SU-DHL-6 (cell line): ENCODE data around the gene HTT.

Experiments used
- H2AFZ ChIP-seq: fragments of 200-600 bp; sonication (generic); 2 replicates; pipeline ENCODE4 v1.6.1; 2014; ENCODE audit warnings: low read depth, mild to moderate bottlenecking, moderate library complexity, mixed read lengths, antibody characterized with exemption, low read length; ENCODE audit not compliant: severe bottlenecking
- H3F3A ChIP-seq: fragments of 200-600 bp; shearing (Covaris generic); 2 replicates; pipeline ENCODE4 v1.6.0; 2016; ENCODE audit warnings: antibody characterized with exemption, mild to moderate bottlenecking; ENCODE audit not compliant: insufficient read depth
- H3K27ac ChIP-seq: fragments of 200-600 bp; sonication (generic); 2 replicates; pipeline ENCODE4 v1.5.1; 2016; ENCODE audit warnings: low read depth, mild to moderate bottlenecking, low read length, moderate library complexity, mixed read lengths
- H3K27me3 ChIP-seq: fragments of 200-600 bp; sonication (generic), shearing (Covaris generic); 2 replicates; pipeline ENCODE4 v1.6.0; 2014; ENCODE audit warnings: mild to moderate bottlenecking, low read length
- H3K36me3 ChIP-seq: fragments of 200-600 bp; sonication (generic); 2 replicates; pipeline ENCODE4 v1.6.1; 2014; ENCODE audit warnings: mild to moderate bottlenecking, low read length, mixed read lengths
- H3K4me2 ChIP-seq: fragments of 300-600, 200-600 bp; shearing (Covaris generic), sonication (generic); 2 replicates; pipeline ENCODE4 v1.6.0; 2014; ENCODE audit warnings: low read length, low read depth, mild to moderate bottlenecking; ENCODE audit not compliant: poor library complexity, severe bottlenecking
- H3K4me3 ChIP-seq: fragments of 200-600 bp; sonication (generic); 2 replicates; pipeline ENCODE4 v1.5.1; 2014; ENCODE audit warnings: antibody characterized with exemption, low read length, mild to moderate bottlenecking, mixed read lengths; ENCODE audit not compliant: insufficient read depth, poor library complexity, severe bottlenecking
- H3K79me2 ChIP-seq: fragments of 200-600 bp; sonication (generic); 2 replicates; pipeline ENCODE4 v1.6.1; 2014; ENCODE audit warnings: mild to moderate bottlenecking, low read length, moderate library complexity; ENCODE audit not compliant: insufficient read depth
- H3K9ac ChIP-seq: fragments of 200-600 bp; sonication (generic); 2 replicates; pipeline ENCODE4 v1.7.0; 2014; ENCODE audit warnings: mild to moderate bottlenecking, low read length
- H3K9me2 ChIP-seq: fragments of 200-600 bp; sonication (generic); replicated peaks from 2 replicates; pipeline ENCODE4 v1.6.1; 2014; ENCODE audit warnings: low read length; ENCODE audit not compliant: insufficient read depth
- H3K9me3 ChIP-seq: fragments of 200-600 bp; sonication (generic); 2 replicates; pipeline ENCODE4 v1.6.1; 2014; ENCODE audit warnings: low read length, mixed read lengths; ENCODE audit not compliant: insufficient read depth
- H4K20me1 ChIP-seq: fragments of 200-600 bp; sonication (generic); 2 replicates; pipeline ENCODE4 v1.6.1; 2014; ENCODE audit warnings: low read depth, mild to moderate bottlenecking, antibody characterized with exemption, low read length, moderate library complexity, mixed read lengths
- CTCF ChIP-seq: fragments of 200-600 bp; sonication (generic); IDR thresholded peaks from one replicate; pipeline ENCODE4 v1.5.1; 2017; ENCODE audit warnings: antibody characterized with exemption, mild to moderate bottlenecking, low read length, moderate library complexity; ENCODE audit not compliant: insufficient read depth, poor library complexity, severe bottlenecking
- EZH2phosphoT487 ChIP-seq: fragments of 200-600 bp; sonication (generic), shearing (Covaris generic); conservative IDR thresholded peaks from 2 replicates; pipeline ENCODE4 v1.6.1; 2018; ENCODE audit warnings: mild to moderate bottlenecking, antibody characterized with exemption, low read length, moderate library complexity, mixed read lengths

Gene HTT

DNA sequence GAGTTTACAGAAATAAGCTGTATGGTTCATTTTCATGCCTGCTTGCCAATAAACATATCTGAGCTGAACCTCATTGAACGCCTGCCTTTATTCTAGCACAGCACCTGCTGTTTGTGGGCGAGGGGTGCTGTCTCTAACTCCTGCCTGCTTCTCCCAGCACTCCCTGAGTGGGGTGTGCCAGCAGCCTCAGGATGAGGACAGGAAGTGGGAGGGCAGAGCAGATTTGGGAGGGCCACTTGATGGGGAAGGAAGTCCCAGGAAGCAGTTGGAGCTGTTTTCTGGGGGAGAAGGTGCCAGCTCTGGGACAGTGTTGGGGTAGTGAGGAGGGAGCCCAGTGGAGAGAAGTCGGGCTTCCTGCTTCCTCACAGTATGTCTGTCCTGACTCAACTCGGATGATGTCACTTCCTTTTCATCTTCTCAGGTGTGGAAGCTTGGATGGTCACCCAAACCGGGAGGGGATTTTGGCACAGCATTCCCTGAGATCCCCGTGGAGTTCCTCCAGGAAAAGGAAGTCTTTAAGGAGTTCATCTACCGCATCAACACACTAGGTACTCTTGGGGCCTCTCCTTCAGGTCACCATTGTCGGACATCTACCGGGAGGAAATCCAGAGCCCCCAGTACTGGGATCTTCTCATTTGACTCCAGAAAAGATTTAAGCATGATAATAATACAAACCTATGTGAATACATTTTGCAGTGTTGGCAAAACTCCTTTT, 145.4 kb downstream of the HTT start:
- TF ChIP-seq EZH2phosphoT487 (no peak), CTCF (no peak)
- Histone ChIP-seq H3K4me2 (no peak overlapping the region), H3K9me3 (no peaks in the 10 kb centered on the region), H3K9me2 (no peaks in the 10 kb centered on the region), H3K27me3 (no peaks in the 10 kb centered on the region), H3K27ac (no peak overlapping the region), H3K79me2 (no peaks in the 10 kb centered on the region), H2AFZ (no peak overlapping the region), H4K20me1 (no peaks in the 10 kb centered on the region), H3F3A (no peaks in the 10 kb centered on the region), H3K9ac (no peak overlapping the region), H3K4me3 (no peak overlapping the region), H3K36me3 (peaks cover 6% of the 10 kb centered on the region; the same call in 1 of the 2 replicates)

GRCh38 chr4:3220476-3221183, 146.1 kb downstream of the HTT start:
- no peaks in the 10 kb centered on the region for H3K27me3 ChIP-seq
- no peaks in the 10 kb centered on the region for H3K9me2 ChIP-seq
- no peak overlapping the region for H3K4me2 ChIP-seq
- TF ChIP-seq CTCF: no peak
- no peak for TF ChIP-seq EZH2phosphoT487
- H3K27ac ChIP-seq: no peak overlapping the region
- no peaks in the 10 kb centered on the region for H3F3A ChIP-seq
- H3K9ac ChIP-seq: no peak overlapping the region
- H3K36me3 ChIP-seq: peaks cover 4% of the 10 kb centered on the region; the same call in 1 of the 2 replicates
- no peaks in the 10 kb centered on the region for H3K79me2 ChIP-seq
- H3K9me3 ChIP-seq: no peaks in the 10 kb centered on the region
- no peak overlapping the region for H3K4me3 ChIP-seq
- H4K20me1 ChIP-seq: no peaks in the 10 kb centered on the region
- H2AFZ ChIP-seq: no peak overlapping the region

- no peak overlapping the region for H3K27ac ChIP-seq
- no peak overlapping the region for H3K4me3 ChIP-seq
- no peaks in the 10 kb centered on the region for H3K79me2 ChIP-seq
- no peaks in the 10 kb centered on the region for H4K20me1 ChIP-seq
- no peak overlapping the region for H3K9ac ChIP-seq
- H3K9me2 ChIP-seq: no peaks in the 10 kb centered on the region
- peaks cover 1% of the 10 kb centered on the region; the same call in 1 of the 2 replicates for H3K36me3 ChIP-seq
- TF ChIP-seq EZH2phosphoT487 (no peak), CTCF (no peak)
- no peak overlapping the region for H3K4me2 ChIP-seq
- no peaks in the 10 kb centered on the region for H3K27me3 ChIP-seq
- no peaks in the 10 kb centered on the region for H3K9me3 ChIP-seq
- no peaks in the 10 kb centered on the region for H3F3A ChIP-seq
- H2AFZ ChIP-seq: no peak overlapping the region
These were observed 146.7 kb downstream of the HTT start for GRCh38 chr4:3221184-3221494.
